ENCODE results near the gene HOXC11.

GRCh38 chr12:53984901-53985691, 12.2 kb downstream of the HOXC11 start, which contains the start of gene HOXC10:
- TF ChIP-seq ZNF274 (IDR thresholded peaks at IDR 0.05; ENCODE audit: low read depth, low read length) (no peak), YY1 (IDR thresholded peaks at IDR 0.05; ENCODE audit: insufficient read depth, insufficient read length) (no peak), SUZ12 (IDR thresholded peaks at IDR 0.05; ENCODE audit: extremely low read depth, insufficient read depth, insufficient read length) (no peak)
